Endothelial cell of umbilical vein (primary cell): Measurements from ENCODE around the gene IQCB1. TPM values are rescaled to one million over a fixed set of nuclear protein-coding genes. Genes with fewer than 3 reads are reported as not detected.

Experiments
- BruUV-seq: library from RNA; stranded (reverse); fragments of 400-500 nt; replicated peaks from 2 replicates; lab custom pipeline; 2021; lab: Mats Ljungman, UMichigan
- CTCF ChIA-PET: fragments of 300-600, 350-600 bp; sonication (Branson Sonifier 250); formaldehyde crosslinking; loops from one replicate; lab custom pipeline; 2021; ENCODE audit warnings: antibody characterized with exemption, inconsistent platforms; lab: Charles Lee
- POLR2A ChIA-PET: fragments of 300-600, 350-600 bp; sonication (Branson Sonifier 250); formaldehyde crosslinking; loops from one replicate; lab custom pipeline; 2021; ENCODE audit warnings: antibody characterized with exemption, inconsistent platforms; lab: Charles Lee
- DNase-seq: peaks from one replicate; pipeline ENCODE4 v3.0.0-alpha.2; 2011; ENCODE audit warnings: low read depth, low spot score
- FAIRE-seq: peaks from 2 replicates; lab custom pipeline; 2011; peaks lifted over from hg19 to GRCh38; lab: Jason Lieb, UNC
- H2AFZ ChIP-seq: 2 replicates; pipeline ENCODE4 v1.6.0; 2012; ENCODE audit warnings: low read depth, low read length, control low read depth, inconsistent platforms
- H3K27ac ChIP-seq: 2 replicates; pipeline ENCODE4 v1.5.1; 2011; ENCODE audit warnings: low read depth, mild to moderate bottlenecking, control low read depth, low read length, moderate library complexity; ENCODE audit not compliant: insufficient read depth
- H3K27me3 ChIP-seq, 2 experiments: 2 replicates each; pipeline versions ENCODE4 v1.6.0 to v1.6.1; 2011; ENCODE audit warnings: low read length in 2 of 2, mixed read lengths in 1 of 2; ENCODE audit not compliant: control insufficient read depth in 2 of 2, insufficient read depth in 2 of 2
- H3K36me3 ChIP-seq, 2 experiments: 2 replicates in 1 of 2; 3 replicates in 1 of 2; pipeline ENCODE4 v1.5.1; 2011; ENCODE audit warnings: low read length in 2 of 2, mild to moderate bottlenecking in 1 of 2, moderate library complexity in 1 of 2; ENCODE audit not compliant: control insufficient read depth in 2 of 2, insufficient read depth in 2 of 2; ENCODE audit errors: extremely low read depth in 1 of 2
- H3K4me1 ChIP-seq: 3 replicates; pipeline ENCODE4 v1.5.1; 2011; ENCODE audit warnings: mild to moderate bottlenecking, low read length; ENCODE audit not compliant: control insufficient read depth, insufficient read depth; ENCODE audit errors: extremely low read depth
- H3K4me2 ChIP-seq: 2 replicates; pipeline ENCODE4 v1.6.1; 2011; ENCODE audit warnings: low read length, control low read depth, mixed read lengths; ENCODE audit not compliant: insufficient read depth
- H3K4me3 ChIP-seq, 3 experiments: fragments of 200-600 bp in 1 of 3; sonication (generic), shearing (Covaris generic) in 1 of 3; replicated peaks in 1 of 3; 2 replicates each; pipeline ENCODE4 v1.5.1; 2011 to 2016; ENCODE audit warnings: control low read depth in 3 of 3, low read length in 3 of 3, mild to moderate bottlenecking in 2 of 3, inconsistent platforms in 1 of 3, low read depth in 1 of 3, moderate library complexity in 1 of 3; ENCODE audit not compliant: insufficient read depth in 1 of 3
- H3K79me2 ChIP-seq: 2 replicates; pipeline ENCODE4 v1.6.0; 2012; ENCODE audit warnings: low read length, inconsistent platforms; ENCODE audit not compliant: control insufficient read depth, insufficient read depth
- H3K9ac ChIP-seq: replicated peaks from 2 replicates; pipeline ENCODE3; 2011; ENCODE audit warnings: low read length, control low read depth; ENCODE audit not compliant: insufficient read depth; ENCODE audit errors: extremely low read depth
- H3K9me1 ChIP-seq: replicated peaks from 3 replicates; pipeline ENCODE4 v1.6.0; 2011; ENCODE audit warnings: mild to moderate bottlenecking, low read length; ENCODE audit not compliant: control insufficient read depth, insufficient read depth; ENCODE audit errors: extremely low read depth
- H3K9me3 ChIP-seq: replicated peaks from 2 replicates; pipeline ENCODE4 v1.5.1; 2012; ENCODE audit warnings: low read length, inconsistent platforms; ENCODE audit not compliant: control insufficient read depth, insufficient read depth
- H4K20me1 ChIP-seq: replicated peaks from 2 replicates; pipeline ENCODE3; 2011; ENCODE audit warnings: mild to moderate bottlenecking, low read length; ENCODE audit not compliant: control insufficient read depth, insufficient read depth; ENCODE audit errors: extremely low read depth
- EZH2 ChIP-seq: IDR thresholded peaks from 2 replicates; pipeline ENCODE4 v1.6.1; 2012; ENCODE audit warnings: borderline replicate concordance, low read depth, mild to moderate bottlenecking, moderate library complexity, low read length, inconsistent platforms; ENCODE audit not compliant: severe bottlenecking
- FOS ChIP-seq: IDR thresholded peaks from 2 replicates; pipeline ENCODE4 v1.6.1; 2011; ENCODE audit warnings: mild to moderate bottlenecking, low read length, moderate library complexity, borderline replicate concordance; ENCODE audit not compliant: insufficient read depth
- GATA2 ChIP-seq: IDR thresholded peaks from 2 replicates; pipeline ENCODE4 v1.7.0; 2011; ENCODE audit warnings: low read depth, mild to moderate bottlenecking, moderate library complexity, mixed read lengths, low read length; ENCODE audit not compliant: insufficient read length, insufficient read depth
- JUN ChIP-seq: IDR thresholded peaks from 2 replicates; pipeline ENCODE4 v1.6.1; 2011; ENCODE audit warnings: borderline replicate concordance, low read depth; ENCODE audit not compliant: insufficient read length, insufficient read depth
- MYC ChIP-seq: IDR thresholded peaks from one replicate; pipeline ENCODE4 v1.6.1; 2011; ENCODE audit warnings: mild to moderate bottlenecking, low read depth, low read length
- POLR2A ChIP-seq: IDR thresholded peaks from 2 replicates; pipeline ENCODE4 v1.6.1; 2012; ENCODE audit warnings: low read depth, mild to moderate bottlenecking, control low read depth, low read length
- POLR2AphosphoS5 ChIP-seq: IDR thresholded peaks from 2 replicates; pipeline ENCODE4 v1.6.1; 2012; ENCODE audit warnings: low read depth, mild to moderate bottlenecking, control low read depth, low read length, moderate library complexity; ENCODE audit not compliant: insufficient read depth
- dilution Hi-C: fragments of 300-500 bp; cut with MboI; formaldehyde crosslinking; loops from one replicate; pipeline ENCODE4 v1.15.0; 2019; ENCODE audit warnings: low sequenced_read_pairs; ENCODE audit not compliant: extremely low pct_ligation_motif_present
- intact Hi-C: fragments of 100-400 bp; cut with micrococcal nuclease; formaldehyde crosslinking; loops from one replicate; pipeline ENCODE4 v1.10.0; 2022
- polyA plus RNA-seq, 4 experiments: library from polyadenylated mRNA; depleted of rRNA in 3 of 4; stranded (reverse) in 3 of 4; unstranded in 1 of 4; fragments of >200 nt; gene quantifications; 2 replicates each; pipeline versions ENCODE4 v1.2.1 to v1.2.3, GENCODE V29; 2011 to 2012; ENCODE audit warnings: missing spikeins in 1 of 4
- total RNA-seq: library from RNA; stranded (reverse); gene quantifications from 2 replicates; pipeline ENCODE4 v1.2.3, GENCODE V29; 2021
- TF ChIP-seq, protein P1 (sequence below): IDR thresholded peaks from 2 replicates; pipeline ENCODE4 v1.6.1; 2011; ENCODE audit not compliant: insufficient read depth, insufficient read length
- TF ChIP-seq, protein P2 (sequence below), 2 donors: IDR thresholded peaks; 1 replicate in 1 of 2; 2 replicates in 1 of 2; pipeline ENCODE4 v1.5.1; 2011; ENCODE audit warnings: low read length in 2 of 2, mild to moderate bottlenecking in 2 of 2, moderate library complexity in 2 of 2, control low read depth in 1 of 2, inconsistent platforms in 1 of 2, low read depth in 1 of 2; ENCODE audit not compliant: insufficient read depth in 1 of 2; ENCODE audit errors: extremely low read depth in 1 of 2

IQCB1 gene
- total and polyA plus RNA-seq, 2 donors (not counting 3 experiments of a cell fraction or from before 2014, with no cell fraction given): 9.9 to 22.0 TPM

DNA sequence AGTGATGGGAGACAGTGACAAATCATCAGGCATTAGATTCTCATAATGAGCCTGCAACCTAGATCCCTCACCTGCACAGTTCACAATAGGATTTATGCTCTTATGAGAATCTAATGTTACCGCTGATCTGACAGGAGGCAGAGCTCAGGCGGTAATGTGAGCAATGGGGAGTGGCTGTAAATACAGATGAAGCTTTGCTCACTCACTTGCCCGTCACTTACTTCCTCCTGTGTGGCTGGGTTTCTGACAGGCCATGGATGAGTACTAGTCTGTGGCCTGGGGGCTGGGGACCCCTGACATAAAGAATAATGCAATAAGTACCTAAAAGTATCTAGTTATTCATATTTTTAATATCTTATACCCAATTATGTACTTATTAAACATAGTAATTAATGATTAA, 15.6 kb downstream of the IQCB1 start:
- intact Hi-C loops: no loop called here
- Histone ChIP-seq H3K27ac (no peak overlapping the region), H3K9me1 (no peaks in the 10 kb centered on the region), H3K27me3 (no peaks in the 10 kb centered on the region), H3K4me1 (no peaks in the 10 kb centered on the region), H3K36me3 (peaks cover 1 to 6% of the 10 kb centered on the region in 2 experiments), H3K9me3 (no peaks in the 10 kb centered on the region), H3K79me2 (peaks cover 5% of the 10 kb centered on the region), H3K9ac (no peak overlapping the region), H3K4me3 (no peak overlapping the region), H3K4me2 (no peak overlapping the region), H2AFZ (no peak overlapping the region), H4K20me1 (no peaks in the 10 kb centered on the region)
- BruUV-seq: no TSS peak
- FAIRE-seq (no peak), DNase-seq (no peak)
- CTCF ChIA-PET: interaction anchor here (1.1 to 1.8 kb wide), 2 partner anchors 9 to 11 kb away, joined by 3 to 7 read pairs; no protein-coding TSS in a partner anchor
- TF ChIP-seq, protein P1, sequence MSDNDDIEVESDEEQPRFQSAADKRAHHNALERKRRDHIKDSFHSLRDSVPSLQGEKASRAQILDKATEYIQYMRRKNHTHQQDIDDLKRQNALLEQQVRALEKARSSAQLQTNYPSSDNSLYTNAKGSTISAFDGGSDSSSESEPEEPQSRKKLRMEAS: no peak
- TF ChIP-seq MYC (no peak), POLR2AphosphoS5 (no peak), FOS (no peak), EZH2 (no peak), JUN (no peak), POLR2A (no peak), GATA2 (no peak)
- TF ChIP-seq, protein P2, sequence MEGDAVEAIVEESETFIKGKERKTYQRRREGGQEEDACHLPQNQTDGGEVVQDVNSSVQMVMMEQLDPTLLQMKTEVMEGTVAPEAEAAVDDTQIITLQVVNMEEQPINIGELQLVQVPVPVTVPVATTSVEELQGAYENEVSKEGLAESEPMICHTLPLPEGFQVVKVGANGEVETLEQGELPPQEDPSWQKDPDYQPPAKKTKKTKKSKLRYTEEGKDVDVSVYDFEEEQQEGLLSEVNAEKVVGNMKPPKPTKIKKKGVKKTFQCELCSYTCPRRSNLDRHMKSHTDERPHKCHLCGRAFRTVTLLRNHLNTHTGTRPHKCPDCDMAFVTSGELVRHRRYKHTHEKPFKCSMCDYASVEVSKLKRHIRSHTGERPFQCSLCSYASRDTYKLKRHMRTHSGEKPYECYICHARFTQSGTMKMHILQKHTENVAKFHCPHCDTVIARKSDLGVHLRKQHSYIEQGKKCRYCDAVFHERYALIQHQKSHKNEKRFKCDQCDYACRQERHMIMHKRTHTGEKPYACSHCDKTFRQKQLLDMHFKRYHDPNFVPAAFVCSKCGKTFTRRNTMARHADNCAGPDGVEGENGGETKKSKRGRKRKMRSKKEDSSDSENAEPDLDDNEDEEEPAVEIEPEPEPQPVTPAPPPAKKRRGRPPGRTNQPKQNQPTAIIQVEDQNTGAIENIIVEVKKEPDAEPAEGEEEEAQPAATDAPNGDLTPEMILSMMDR (IDR thresholded peaks at IDR 0.05; ENCODE audit: extremely low read depth in 1 of 2, insufficient read depth in 1 of 2, low read depth in 1 of 2, low read length in 2 of 2): no peak
- dilution Hi-C loops: no loop called here
- POLR2A ChIA-PET: no interaction called here
